MM.1S (cell line): ENCODE results near the gene FAM50A.

Experiments
- DNase-seq: peaks from one replicate; pipeline ENCODE4 v3.0.0-alpha.2; 2015
- H2AFZ ChIP-seq: fragments of 300-600 bp; sonication (generic); 2 replicates; pipeline ENCODE4 v1.6.0; 2016; ENCODE audit warnings: antibody characterized with exemption, low read length
- H3F3A ChIP-seq: fragments of 300-600 bp; sonication (generic); 2 replicates; pipeline ENCODE4 v1.6.1; 2016; ENCODE audit warnings: mild to moderate bottlenecking, antibody characterized with exemption, low read length, moderate library complexity, mixed read lengths; ENCODE audit not compliant: insufficient read depth
- H3K27ac ChIP-seq: fragments of 300-600 bp; sonication (generic); 2 replicates; pipeline ENCODE4 v1.5.1; 2016; ENCODE audit warnings: mild to moderate bottlenecking, low read length
- H3K27me3 ChIP-seq: fragments of 300-600 bp; sonication (generic); replicated peaks from 2 replicates; pipeline ENCODE4 v1.6.0; 2016; ENCODE audit warnings: low read length; ENCODE audit not compliant: insufficient read depth
- H3K36me3 ChIP-seq: fragments of 300-600 bp; sonication (generic); replicated peaks from 2 replicates; pipeline ENCODE4 v1.6.1; 2016; ENCODE audit warnings: mild to moderate bottlenecking, low read length, mixed read lengths; ENCODE audit not compliant: insufficient read depth
- H3K4me1 ChIP-seq: fragments of 300-600 bp; sonication (generic); 2 replicates; pipeline ENCODE4 v1.6.1; 2016; ENCODE audit warnings: low read length, mixed read lengths
- H3K4me2 ChIP-seq: fragments of 300-600 bp; sonication (generic); 2 replicates; pipeline ENCODE4 v1.6.0; 2016; ENCODE audit warnings: low read depth, low read length
- H3K4me3 ChIP-seq: fragments of 300-600 bp; sonication (generic); 2 replicates; pipeline ENCODE4 v1.5.1; 2016; ENCODE audit warnings: low read length, mixed read lengths
- H3K79me2 ChIP-seq: fragments of 300-600 bp; sonication (generic); 2 replicates; pipeline ENCODE4 v1.6.1; 2016; ENCODE audit warnings: mixed run types, low read length, mixed read lengths
- H3K9ac ChIP-seq: fragments of 300-600 bp; sonication (generic); 2 replicates; pipeline ENCODE4 v1.6.1; 2016; ENCODE audit warnings: low read length, mixed read lengths
- H3K9me2 ChIP-seq: fragments of 300-600 bp; sonication (generic); replicated peaks from 2 replicates; pipeline ENCODE4 v1.6.1; 2016; ENCODE audit warnings: mild to moderate bottlenecking, low read length, mixed read lengths; ENCODE audit not compliant: insufficient read depth
- H3K9me3 ChIP-seq: fragments of 300-600 bp; sonication (generic); replicated peaks from 2 replicates; pipeline ENCODE4 v1.6.1; 2016; ENCODE audit warnings: mild to moderate bottlenecking, low read length, mixed read lengths; ENCODE audit not compliant: insufficient read depth
- H4K20me1 ChIP-seq: fragments of 300-600 bp; sonication (generic); 2 replicates; pipeline ENCODE4 v1.6.1; 2016; ENCODE audit warnings: mild to moderate bottlenecking, low read length, moderate library complexity, mixed read lengths; ENCODE audit not compliant: insufficient read depth
- CTCF ChIP-seq: fragments of 300-600 bp; sonication (generic); IDR thresholded peaks from 2 replicates; pipeline ENCODE4 v1.5.1; 2016; ENCODE audit warnings: antibody characterized with exemption, low read length, mixed read lengths
- EZH2 ChIP-seq: fragments of 300-600 bp; sonication (generic); optimal IDR thresholded peaks from 2 replicates; pipeline ENCODE3; 2017; ENCODE audit warnings: low read depth, mild to moderate bottlenecking, antibody characterized with exemption, low read length, mixed read lengths
- EZH2phosphoT487 ChIP-seq: fragments of 300-600 bp; sonication (generic); IDR thresholded peaks from 2 replicates; pipeline ENCODE4 v1.6.1; 2018; ENCODE audit warnings: antibody characterized with exemption, low read length

FAM50A gene

GRCh38 chrX:154457491-154458115 lies 13.7 kb downstream of the FAM50A start:
- Histone ChIP-seq H3K27ac (no peak overlapping the region), H3K27me3 (no peaks in the 10 kb centered on the region), H2AFZ (peak overlapping the region; percentile 48; the same call in 1 of the 2 replicates), H4K20me1 (no peaks in the 10 kb centered on the region), H3K9me3 (no peaks in the 10 kb centered on the region), H3F3A (no peaks in the 10 kb centered on the region), H3K9me2 (no peaks in the 10 kb centered on the region), H3K9ac (no peak overlapping the region), H3K79me2 (peaks cover 5% of the 10 kb centered on the region; the same call in 1 of the 2 replicates), H3K4me3 (peak overlapping the region; percentile 54), H3K4me2 (peak overlapping the region; percentile 52; the same call in 1 of the 2 replicates), H3K36me3 (no peaks in the 10 kb centered on the region), H3K4me1 (no peaks in the 10 kb centered on the region)
- peak; percentile 54 for DNase-seq
- no peak for TF ChIP-seq EZH2phosphoT487

GRCh38 chrX:154458116-154458953 lies 14.4 kb downstream of the FAM50A start, which contains the start of gene PLXNA3:
TSS of gene PLXNA3 (plus strand) at chrX:154458281. CDS start at chrX:154460184, 1,903 bp downstream.
- Histone ChIP-seq H2AFZ (peak within 1 kb of the TSS; percentile 48; the same call in 1 of the 2 replicates), H3K4me2 (peak within 1 kb of the TSS; percentile 72), H3K27me3 (no peaks in the 10 kb centered on the region), H3K36me3 (no peaks in the 10 kb centered on the region), H3F3A (no peaks in the 10 kb centered on the region), H3K9me3 (no peaks in the 10 kb centered on the region), H3K4me3 (peak within 1 kb of the TSS; percentile 66), H4K20me1 (no peaks in the 10 kb centered on the region), H3K4me1 (no peaks in the 10 kb centered on the region), H3K27ac (no peak within 1 kb of the TSS), H3K79me2 (peaks cover 5% of the 10 kb centered on the region; the same call in 1 of the 2 replicates), H3K9me2 (no peaks in the 10 kb centered on the region), H3K9ac (peak within 1 kb of the TSS; percentile 40; the same call in 1 of the 2 replicates)
- no peak for TF ChIP-seq EZH2
- TF ChIP-seq EZH2phosphoT487, result no peak
- no peak for TF ChIP-seq CTCF
- peak; percentile 39 for DNase-seq

GRCh38 chrX:154458954-154459778 lies 15.2 kb downstream of the FAM50A start:
- Histone ChIP-seq H4K20me1 (no peaks in the 10 kb centered on the region), H3K4me3 (peak overlapping the region; percentile 66), H3K79me2 (peaks cover 5% of the 10 kb centered on the region; the same call in 1 of the 2 replicates), H3K9me2 (no peaks in the 10 kb centered on the region), H3K36me3 (no peaks in the 10 kb centered on the region), H3K9me3 (no peaks in the 10 kb centered on the region), H3K27me3 (no peaks in the 10 kb centered on the region), H2AFZ (no peak overlapping the region), H3F3A (no peaks in the 10 kb centered on the region), H3K4me1 (no peaks in the 10 kb centered on the region), H3K9ac (no peak overlapping the region; the same call in 1 of the 2 replicates), H3K4me2 (peak overlapping the region; percentile 72; the same call in 1 of the 2 replicates), H3K27ac (no peak overlapping the region)
- peak; percentile 34 for DNase-seq
- no peak for TF ChIP-seq CTCF
- no peak for TF ChIP-seq EZH2
- TF ChIP-seq EZH2phosphoT487, result no peak
